Nephron progenitor cell (in vitro differentiated cells): Measurements from ENCODE around the gene HLCS.

Source experiments
- DNase-seq: peaks from one replicate; pipeline ENCODE4 v3.0.0; 2021
- H3K27ac Mint-ChIP-seq: 2 replicates; pipeline ENCODE4 v1.8.0; 2021; ENCODE audit warnings: mild to moderate bottlenecking, moderate library complexity, mixed read lengths
- H3K27me3 Mint-ChIP-seq: 2 replicates; pipeline ENCODE4 v1.8.0; 2021; ENCODE audit warnings: mild to moderate bottlenecking, low read depth, mixed read lengths; ENCODE audit not compliant: poor library complexity
- H3K36me3 Mint-ChIP-seq: 2 replicates; pipeline ENCODE4 v1.8.0; 2021; ENCODE audit warnings: low read depth, mixed read lengths
- H3K4me1 Mint-ChIP-seq: 2 replicates; pipeline ENCODE4 v1.8.0; 2021; ENCODE audit warnings: mixed read lengths
- H3K4me3 Mint-ChIP-seq: 2 replicates; pipeline ENCODE4 v1.8.0; 2021; ENCODE audit warnings: mild to moderate bottlenecking, moderate library complexity, mixed read lengths
- H3K9me3 Mint-ChIP-seq: 2 replicates; pipeline ENCODE4 v1.8.0; 2021; ENCODE audit warnings: mild to moderate bottlenecking, moderate library complexity, mixed read lengths
- TF ChIP-seq, protein P1 (sequence below): fragments of 200-600 bp; sonication (generic); IDR thresholded peaks from 2 replicates; pipeline ENCODE4 v1.5.0; 2021; ENCODE audit warnings: antibody characterized with exemption

The HLCS gene

DNA sequence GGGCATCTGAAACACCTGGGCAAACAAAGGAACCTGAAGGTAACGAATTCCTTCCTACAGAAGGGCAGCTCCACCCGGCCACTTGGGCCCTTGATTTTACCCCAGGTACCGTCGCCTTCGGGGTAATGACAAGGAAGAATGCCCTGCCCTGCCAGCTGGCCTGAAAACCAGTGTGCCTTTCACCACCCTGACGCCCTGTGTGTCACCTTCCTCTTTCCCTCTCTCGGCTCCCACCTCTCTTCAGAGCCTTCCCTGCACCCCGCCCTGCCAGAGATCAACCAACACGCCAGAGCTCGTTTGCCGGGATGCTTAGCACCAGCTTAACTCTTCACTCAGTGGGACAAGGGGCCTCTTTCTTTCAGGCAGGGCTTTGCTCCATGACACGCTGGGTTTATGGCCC lies 181.5 kb downstream of the HLCS start:
- TF ChIP-seq, protein P1, sequence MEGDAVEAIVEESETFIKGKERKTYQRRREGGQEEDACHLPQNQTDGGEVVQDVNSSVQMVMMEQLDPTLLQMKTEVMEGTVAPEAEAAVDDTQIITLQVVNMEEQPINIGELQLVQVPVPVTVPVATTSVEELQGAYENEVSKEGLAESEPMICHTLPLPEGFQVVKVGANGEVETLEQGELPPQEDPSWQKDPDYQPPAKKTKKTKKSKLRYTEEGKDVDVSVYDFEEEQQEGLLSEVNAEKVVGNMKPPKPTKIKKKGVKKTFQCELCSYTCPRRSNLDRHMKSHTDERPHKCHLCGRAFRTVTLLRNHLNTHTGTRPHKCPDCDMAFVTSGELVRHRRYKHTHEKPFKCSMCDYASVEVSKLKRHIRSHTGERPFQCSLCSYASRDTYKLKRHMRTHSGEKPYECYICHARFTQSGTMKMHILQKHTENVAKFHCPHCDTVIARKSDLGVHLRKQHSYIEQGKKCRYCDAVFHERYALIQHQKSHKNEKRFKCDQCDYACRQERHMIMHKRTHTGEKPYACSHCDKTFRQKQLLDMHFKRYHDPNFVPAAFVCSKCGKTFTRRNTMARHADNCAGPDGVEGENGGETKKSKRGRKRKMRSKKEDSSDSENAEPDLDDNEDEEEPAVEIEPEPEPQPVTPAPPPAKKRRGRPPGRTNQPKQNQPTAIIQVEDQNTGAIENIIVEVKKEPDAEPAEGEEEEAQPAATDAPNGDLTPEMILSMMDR = no peak
- Mint-ChIP-seq H3K27ac (peak overlapping the region; percentile 55), H3K27me3 (peaks cover 3% of the 10 kb centered on the region), H3K4me3 (no peak overlapping the region), H3K9me3 (peaks cover 16% of the 10 kb centered on the region), H3K4me1 (peaks cover 33% of the 10 kb centered on the region), H3K36me3 (peaks cover 19% of the 10 kb centered on the region)
- DNase-seq = no peak

DNA sequence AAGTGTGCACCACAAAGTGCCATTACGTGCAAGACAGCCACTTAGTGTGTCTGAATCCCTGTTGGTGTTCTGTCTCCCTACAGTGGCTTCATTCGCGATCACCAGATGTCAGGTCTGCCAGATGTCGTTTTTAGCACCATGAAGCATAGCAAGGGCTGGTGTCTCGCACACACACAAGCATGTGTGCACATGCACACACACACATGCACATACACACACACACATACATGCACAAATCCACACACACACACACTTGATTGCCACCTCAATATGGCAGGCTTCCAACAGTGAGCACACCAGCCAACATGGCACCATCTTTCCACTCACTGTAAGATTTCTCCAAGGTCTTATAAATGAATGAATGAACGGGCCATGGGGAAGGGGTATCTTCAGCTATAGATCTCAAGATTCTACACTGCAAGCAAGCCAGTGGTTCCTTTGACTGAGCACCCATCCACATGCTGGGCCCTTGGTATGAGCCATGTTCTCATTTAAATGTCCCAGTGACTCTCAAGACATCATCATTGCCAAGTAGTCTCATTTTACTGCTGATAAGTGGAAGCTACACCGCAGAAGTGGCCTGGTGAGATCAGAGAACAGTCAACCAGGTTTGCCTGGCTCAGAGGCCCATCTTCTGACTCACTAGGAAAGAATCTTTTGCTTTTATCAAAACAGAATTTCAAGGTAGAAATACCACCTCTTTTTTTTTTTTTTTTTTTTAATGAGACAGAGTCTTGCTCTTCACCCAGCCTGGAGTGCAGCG lies 182.7 kb downstream of the HLCS start:
- H3K27me3 Mint-ChIP-seq = no peaks in the 10 kb centered on the region
- H3K4me3 Mint-ChIP-seq = no peak overlapping the region
- DNase-seq = no peak
- peaks cover 25% of the 10 kb centered on the region for H3K9me3 Mint-ChIP-seq
- no peak overlapping the region for H3K27ac Mint-ChIP-seq
- peaks cover 33% of the 10 kb centered on the region for H3K4me1 Mint-ChIP-seq
- TF ChIP-seq, protein P1 = no peak
- peaks cover 30% of the 10 kb centered on the region for H3K36me3 Mint-ChIP-seq

DNA sequence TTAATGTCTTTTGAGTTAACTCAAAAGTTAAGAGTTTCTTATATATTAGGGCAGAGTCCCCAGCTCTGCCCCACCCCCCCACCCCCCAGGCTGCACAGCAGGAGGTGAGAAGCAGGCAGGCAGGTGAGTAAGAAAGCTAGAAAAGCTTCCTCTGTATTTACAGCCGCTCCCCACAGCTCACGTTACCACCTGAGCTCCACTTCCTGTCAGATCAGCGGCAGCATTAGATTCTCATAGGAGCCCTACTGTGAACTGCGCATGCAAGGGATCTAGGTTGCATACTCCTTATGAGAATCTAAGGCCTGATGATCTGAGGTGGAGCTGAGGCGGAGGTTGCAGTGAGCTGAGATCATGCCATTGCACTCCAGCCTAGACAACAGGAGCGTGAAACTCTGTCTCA lies 185.6 kb downstream of the HLCS start:
- TF ChIP-seq, protein P1 = no peak
- Mint-ChIP-seq H3K27me3 (no peaks in the 10 kb centered on the region), H3K36me3 (peaks cover 24% of the 10 kb centered on the region), H3K9me3 (peaks cover 25% of the 10 kb centered on the region), H3K4me1 (peaks cover 11% of the 10 kb centered on the region), H3K4me3 (no peak overlapping the region), H3K27ac (no peak overlapping the region)
- DNase-seq = no peak

DNA sequence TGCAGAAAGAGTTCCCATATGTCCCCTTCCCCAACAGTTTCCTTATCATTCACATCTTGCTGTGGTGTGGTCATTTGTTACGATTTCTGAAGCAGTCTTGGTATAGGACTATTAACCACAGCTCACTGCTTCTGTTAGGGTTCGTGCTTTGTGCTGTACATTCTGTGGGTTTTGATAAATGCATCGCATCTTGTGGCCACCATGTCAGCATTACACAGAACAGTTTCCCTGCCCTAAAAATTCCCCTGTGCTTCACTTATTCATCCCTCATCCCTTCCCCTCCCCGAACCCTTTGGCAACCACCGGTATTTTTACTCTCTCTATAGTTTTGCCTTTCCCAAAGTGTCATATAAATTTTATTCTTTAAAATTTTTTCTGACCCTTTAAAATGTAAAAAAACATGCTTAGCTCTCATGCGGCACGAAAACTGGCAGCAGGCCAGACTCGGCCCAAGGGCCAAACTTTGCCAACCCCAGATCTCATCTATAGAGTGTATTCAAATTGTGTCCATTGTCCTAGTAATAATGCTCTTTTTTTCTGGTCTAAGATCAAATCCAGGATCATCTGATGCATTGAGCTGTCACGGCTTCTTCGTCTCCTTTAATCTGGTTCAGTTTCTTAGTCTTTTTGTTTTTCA lies 189.4 kb downstream of the HLCS start:
- H3K36me3 Mint-ChIP-seq = peaks cover 24% of the 10 kb centered on the region
- peaks cover 21% of the 10 kb centered on the region for H3K4me1 Mint-ChIP-seq
- H3K4me3 Mint-ChIP-seq = no peak overlapping the region
- no peak for DNase-seq
- TF ChIP-seq, protein P1 = no peak
- peaks cover 2% of the 10 kb centered on the region for H3K27me3 Mint-ChIP-seq
- H3K9me3 Mint-ChIP-seq = peaks cover 25% of the 10 kb centered on the region
- no peak overlapping the region for H3K27ac Mint-ChIP-seq

DNA sequence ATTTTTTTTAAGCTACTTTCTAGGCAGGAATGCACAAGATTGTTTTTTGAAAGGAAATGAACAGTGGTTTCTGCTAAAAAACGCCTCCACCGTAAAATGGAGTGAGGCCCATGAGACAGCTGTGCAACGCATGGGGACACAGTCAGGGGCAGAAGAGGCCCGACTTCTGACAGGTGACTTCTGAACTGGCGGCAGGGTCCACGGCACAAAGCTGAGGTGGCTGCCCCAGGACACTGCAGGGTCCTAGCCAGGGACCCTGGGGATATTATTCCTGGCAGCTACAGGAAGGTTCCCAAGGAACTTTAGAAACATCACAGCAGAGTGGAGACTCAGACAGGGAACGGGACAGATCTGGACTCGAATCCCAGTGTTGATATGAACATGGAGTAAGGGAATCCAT lies 192.5 kb downstream of the HLCS start:
- TF ChIP-seq, protein P1 = no peak
- peaks cover under 1% of the 10 kb centered on the region for H3K9me3 Mint-ChIP-seq
- no peak for DNase-seq
- peaks cover 2% of the 10 kb centered on the region for H3K27me3 Mint-ChIP-seq
- H3K4me1 Mint-ChIP-seq = peaks cover 29% of the 10 kb centered on the region
- no peak overlapping the region for H3K4me3 Mint-ChIP-seq
- peaks cover under 1% of the 10 kb centered on the region for H3K36me3 Mint-ChIP-seq
- H3K27ac Mint-ChIP-seq = no peak overlapping the region
